H1 (cell line): ENCODE measurements around the gene LTBP3. TPM values are rescaled to one million over a fixed set of nuclear protein-coding genes. Genes with fewer than 3 reads are reported as not detected.

Experiments used
- ASH2L ChIP-seq: fragments of 200-600, 300-600 bp; sonication (generic); IDR thresholded peaks from one replicate; pipeline ENCODE4 v1.7.1; 2017; ENCODE audit warnings: low read length
- BACH1 ChIP-seq: IDR thresholded peaks from 2 replicates; pipeline ENCODE4 v1.6.1; 2012; ENCODE audit warnings: low read length, improper control_type of control experiment
- CBX5 ChIP-seq: fragments of 300-800, 300-1000 bp; sonication (generic); IDR thresholded peaks from 2 replicates; pipeline ENCODE4 v1.7.1; 2016; ENCODE audit warnings: antibody characterized with exemption, low read length, low read depth
- CHD1 ChIP-seq: IDR thresholded peaks from 2 replicates; pipeline ENCODE4 v1.6.1; 2012; ENCODE audit warnings: low read depth, low read length, improper control_type of control experiment
- CREB1 ChIP-seq: IDR thresholded peaks from 2 replicates; pipeline ENCODE4 v1.6.1; 2012; ENCODE audit warnings: inconsistent platforms
- FOSL1 ChIP-seq: IDR thresholded peaks from 2 replicates; pipeline ENCODE4 v1.6.1; 2011; ENCODE audit warnings: mild to moderate bottlenecking, low read depth, low read length, moderate library complexity; ENCODE audit not compliant: insufficient read depth
- HDAC2 ChIP-seq, 2 experiments: fragments of 300-600 bp in 1 of 2; sonication (generic) in 1 of 2; IDR thresholded peaks; 2 replicates each; pipeline ENCODE4 v1.6.1; 2011 to 2012; ENCODE audit warnings: low read depth in 2 of 2, low read length in 2 of 2, mild to moderate bottlenecking in 2 of 2, moderate library complexity in 2 of 2, borderline replicate concordance in 1 of 2, inconsistent platforms in 1 of 2
- JUN ChIP-seq: IDR thresholded peaks from 2 replicates; pipeline ENCODE4 v1.6.1; 2011; ENCODE audit warnings: low read depth, mild to moderate bottlenecking, improper control_type of control experiment, low read length
- KDM4A ChIP-seq: IDR thresholded peaks from one replicate; pipeline ENCODE4 v1.7.1; 2012; ENCODE audit warnings: low read depth, mild to moderate bottlenecking, moderate library complexity, low read length, inconsistent platforms; ENCODE audit not compliant: severe bottlenecking
- NANOG ChIP-seq: IDR thresholded peaks from 2 replicates; pipeline ENCODE4 v1.6.1; 2011; ENCODE audit warnings: low read length, low read depth, mild to moderate bottlenecking, inconsistent platforms; ENCODE audit not compliant: insufficient read depth, poor library complexity, severe bottlenecking
- POLR2AphosphoS5 ChIP-seq: IDR thresholded peaks from 2 replicates; pipeline ENCODE4 v1.6.1; 2011; ENCODE audit warnings: low read depth, low read length
- POU5F1 ChIP-seq: IDR thresholded peaks from 2 replicates; pipeline ENCODE4 v1.6.1; 2011; ENCODE audit warnings: low read depth, mild to moderate bottlenecking, low read length, moderate library complexity
- RFX5 ChIP-seq: IDR thresholded peaks from 2 replicates; pipeline ENCODE4 v1.6.1; 2011; ENCODE audit warnings: low read depth, low read length, improper control_type of control experiment, borderline replicate concordance
- RXRA ChIP-seq: IDR thresholded peaks from 2 replicates; pipeline ENCODE4 v1.6.1; 2011; ENCODE audit warnings: low read depth, mild to moderate bottlenecking, low read length, moderate library complexity; ENCODE audit not compliant: insufficient read depth
- SIX5 ChIP-seq: IDR thresholded peaks from 2 replicates; pipeline ENCODE4 v1.6.1; 2011; ENCODE audit warnings: mild to moderate bottlenecking, low read depth, low read length
- TAF1 ChIP-seq: IDR thresholded peaks from 2 replicates; pipeline ENCODE4 v1.6.1; 2011; ENCODE audit warnings: mild to moderate bottlenecking, low read depth, low read length
- TAF7 ChIP-seq: optimal IDR thresholded peaks from 2 replicates; pipeline ENCODE3; 2011; ENCODE audit warnings: low read depth, mild to moderate bottlenecking, inconsistent platforms, low read length, moderate library complexity, borderline replicate concordance
- YY1 ChIP-seq: IDR thresholded peaks from 2 replicates; pipeline ENCODE4 v1.6.1; 2011; ENCODE audit warnings: low read depth, mild to moderate bottlenecking, low read length
- polyA plus RNA-seq, 7 experiments: library from polyadenylated mRNA; depleted of rRNA in 3 of 7; stranded (reverse) in 5 of 7; unstranded in 2 of 7; fragments of >200 nt in 5 of 7; fragments of 200-250 nt in 2 of 7; gene quantifications; 1 replicate in 5 of 7; 2 replicates in 1 of 7; 4 replicates in 1 of 7; pipeline versions ENCODE4 v1.2.1 to v1.2.3, GENCODE V29; 2011 to 2013; ENCODE audit warnings: missing spikeins in 2 of 7, mixed read lengths in 2 of 7
- total RNA-seq: library from RNA; stranded (reverse); fragmentation: NEBNext Ultra II Directional; extraction: Animal tissue kit (Norgen Biotek cat#: 25700); gene quantifications from 2 replicates; pipeline ENCODE4 v1.2.1, GENCODE V29; 2021
- TF ChIP-seq, protein P1 (sequence below): IDR thresholded peaks from 2 replicates; pipeline ENCODE4 v1.6.1; 2012; ENCODE audit warnings: low read length, inconsistent platforms
- TF ChIP-seq, protein P2 (sequence below): IDR thresholded peaks from 2 replicates; pipeline ENCODE4 v1.6.1; 2012; ENCODE audit warnings: inconsistent platforms

Gene LTBP3
- total and polyA plus RNA-seq, 2 of the 8 experiments (the other 6 are each of a cell fraction or from before 2014, with no cell fraction given): 12.8 to 17.8 TPM

DNA sequence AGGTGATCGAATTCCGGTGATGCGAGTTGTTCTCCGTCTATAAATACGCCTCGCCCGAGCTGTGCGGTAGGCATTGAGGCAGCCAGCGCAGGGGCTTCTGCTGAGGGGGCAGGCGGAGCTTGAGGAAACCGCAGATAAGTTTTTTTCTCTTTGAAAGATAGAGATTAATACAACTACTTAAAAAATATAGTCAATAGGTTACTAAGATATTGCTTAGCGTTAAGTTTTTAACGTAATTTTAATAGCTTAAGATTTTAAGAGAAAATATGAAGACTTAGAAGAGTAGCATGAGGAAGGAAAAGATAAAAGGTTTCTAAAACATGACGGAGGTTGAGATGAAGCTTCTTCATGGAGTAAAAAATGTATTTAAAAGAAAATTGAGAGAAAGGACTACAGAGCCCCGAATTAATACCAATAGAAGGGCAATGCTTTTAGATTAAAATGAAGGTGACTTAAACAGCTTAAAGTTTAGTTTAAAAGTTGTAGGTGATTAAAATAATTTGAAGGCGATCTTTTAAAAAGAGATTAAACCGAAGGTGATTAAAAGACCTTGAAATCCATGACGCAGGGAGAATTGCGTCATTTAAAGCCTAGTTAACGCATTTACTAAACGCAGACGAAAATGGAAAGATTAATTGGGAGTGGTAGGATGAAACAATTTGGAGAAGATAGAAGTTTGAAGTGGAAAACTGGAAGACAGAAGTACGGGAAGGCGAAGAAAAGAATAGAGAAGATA is 59.0 kb downstream of the LTBP3 start, which contains the start of gene MALAT1 (continued):
- TF ChIP-seq, protein P1, sequence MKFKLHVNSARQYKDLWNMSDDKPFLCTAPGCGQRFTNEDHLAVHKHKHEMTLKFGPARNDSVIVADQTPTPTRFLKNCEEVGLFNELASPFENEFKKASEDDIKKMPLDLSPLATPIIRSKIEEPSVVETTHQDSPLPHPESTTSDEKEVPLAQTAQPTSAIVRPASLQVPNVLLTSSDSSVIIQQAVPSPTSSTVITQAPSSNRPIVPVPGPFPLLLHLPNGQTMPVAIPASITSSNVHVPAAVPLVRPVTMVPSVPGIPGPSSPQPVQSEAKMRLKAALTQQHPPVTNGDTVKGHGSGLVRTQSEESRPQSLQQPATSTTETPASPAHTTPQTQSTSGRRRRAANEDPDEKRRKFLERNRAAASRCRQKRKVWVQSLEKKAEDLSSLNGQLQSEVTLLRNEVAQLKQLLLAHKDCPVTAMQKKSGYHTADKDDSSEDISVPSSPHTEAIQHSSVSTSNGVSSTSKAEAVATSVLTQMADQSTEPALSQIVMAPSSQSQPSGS: peak; percentile 85; the same call in 1 of the 2 replicates
- peak; percentile 100 for TF ChIP-seq POLR2AphosphoS5
- TF ChIP-seq, protein P2, sequence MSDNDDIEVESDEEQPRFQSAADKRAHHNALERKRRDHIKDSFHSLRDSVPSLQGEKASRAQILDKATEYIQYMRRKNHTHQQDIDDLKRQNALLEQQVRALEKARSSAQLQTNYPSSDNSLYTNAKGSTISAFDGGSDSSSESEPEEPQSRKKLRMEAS: peak; percentile 59; the same call in 1 of the 2 replicates
- peak; percentile 64; the same call in 1 of the 2 replicates for TF ChIP-seq FOSL1
- no peak for TF ChIP-seq POU5F1
- TF ChIP-seq ASH2L: no peak
- no peak for TF ChIP-seq CBX5
- no peak for TF ChIP-seq KDM4A
- TF ChIP-seq SIX5: no peak; the same call in 1 of the 2 replicates
- no peak for TF ChIP-seq BACH1
- peak; percentile 65 for TF ChIP-seq NANOG
- peak; percentile 87 for TF ChIP-seq CREB1
- TF ChIP-seq HDAC2 (IDR thresholded peaks at IDR 0.05; ENCODE audit: borderline replicate concordance in 1 of 2, low read depth in 2 of 2, low read length in 2 of 2): no peak
- no peak for TF ChIP-seq RFX5
- TF ChIP-seq YY1: peak; percentile 32; the same call in 1 of the 2 replicates
- TF ChIP-seq CHD1: peak; percentile 88
- TF ChIP-seq RXRA: 0 out of 2 replicates have a peak, but pooled peaks have one; percentile 53
- peak; percentile 100 for TF ChIP-seq TAF1
- TF ChIP-seq JUN: no peak
- peak; percentile 100 for TF ChIP-seq TAF7
